Calu3 (cell line): Measurements from ENCODE around the gene ANKRD60. TPM values are rescaled to one million over a fixed set of nuclear protein-coding genes. Genes with fewer than 3 reads are reported as not detected.

ENCODE experiments used
- BruUV-seq: library from RNA; stranded (reverse); fragments of 400-500 nt; replicated peaks from 2 replicates; lab custom pipeline; 2021; lab: Mats Ljungman, UMichigan
- CTCF ChIA-PET: fragments of 300-600 bp; sonication (Branson Sonifier 250); formaldehyde crosslinking; loops from one replicate; lab custom pipeline; 2022; ENCODE audit warnings: antibody characterized with exemption; lab: Charles Lee
- DNase-seq: peaks from one replicate; pipeline ENCODE4 v3.0.0; 2022
- H3K27ac Mint-ChIP-seq: one replicate; pipeline ENCODE4 v1.8.0; 2022; ENCODE audit warnings: mixed read lengths; ENCODE audit not compliant: unreplicated experiment
- H3K27me3 Mint-ChIP-seq: one replicate; pipeline ENCODE4 v1.8.0; 2022; ENCODE audit warnings: mixed read lengths; ENCODE audit not compliant: unreplicated experiment
- H3K36me3 Mint-ChIP-seq: one replicate; pipeline ENCODE4 v1.8.0; 2022; ENCODE audit warnings: mild to moderate bottlenecking, moderate library complexity, mixed read lengths; ENCODE audit not compliant: insufficient read depth, unreplicated experiment
- H3K4me1 Mint-ChIP-seq: one replicate; pipeline ENCODE4 v1.8.0; 2022; ENCODE audit warnings: mild to moderate bottlenecking, low read depth, mixed read lengths; ENCODE audit not compliant: unreplicated experiment
- H3K4me3 Mint-ChIP-seq: one replicate; pipeline ENCODE4 v1.8.0; 2022; ENCODE audit warnings: mild to moderate bottlenecking, low read depth, moderate library complexity, mixed read lengths; ENCODE audit not compliant: unreplicated experiment
- H3K9me3 Mint-ChIP-seq: one replicate; pipeline ENCODE4 v1.8.0; 2022; ENCODE audit warnings: low read depth, mixed read lengths; ENCODE audit not compliant: unreplicated experiment
- CTCF ChIP-seq: fragments of 200-600 bp; IDR thresholded peaks from one replicate; pipeline ENCODE4 v1.8.0; 2022; ENCODE audit warnings: antibody characterized with exemption; ENCODE audit not compliant: unreplicated experiment
- intact Hi-C: fragments of 100-400 bp; cut with micrococcal nuclease; formaldehyde crosslinking; loops from one replicate; pipeline ENCODE4 v1.10.0; 2022; ENCODE audit not compliant: unreplicated experiment
- total RNA-seq: library from RNA; stranded (reverse); gene quantifications from 2 replicates; pipeline ENCODE4 v1.2.3, GENCODE V29; 2022

Gene ANKRD60
- total RNA-seq, 1 experiment from 2014 or later, result not detected

GRCh38 chr20:58202044-58202443 is 26.4 kb downstream of the ANKRD60 start:
- H3K27ac Mint-ChIP-seq, result no peak overlapping the region

GRCh38 chr20:58201616-58202015 is 26.8 kb downstream of the ANKRD60 start:
- TF ChIP-seq CTCF, result no peak
- H3K36me3 Mint-ChIP-seq, result peaks cover 6% of the 10 kb centered on the region
- intact Hi-C loops, result no loop called here
- CTCF ChIA-PET, result no interaction called here
- H3K27ac Mint-ChIP-seq, result no peak overlapping the region
- peaks cover 7% of the 10 kb centered on the region for H3K4me1 Mint-ChIP-seq
- no TSS peak for BruUV-seq
- no peaks in the 10 kb centered on the region for H3K27me3 Mint-ChIP-seq
- DNase-seq, result no peak
- H3K9me3 Mint-ChIP-seq, result peaks cover 5% of the 10 kb centered on the region
- no peak overlapping the region for H3K4me3 Mint-ChIP-seq

More at GRCh38 chr20:58202044-58202443, 26.4 kb downstream of the ANKRD60 start:
- no TSS peak for BruUV-seq
- peaks cover 4% of the 10 kb centered on the region for H3K36me3 Mint-ChIP-seq
- H3K4me1 Mint-ChIP-seq, result peaks cover 8% of the 10 kb centered on the region
- TF ChIP-seq CTCF, result no peak
- H3K9me3 Mint-ChIP-seq, result peaks cover 3% of the 10 kb centered on the region
- intact Hi-C loops, result no loop called here
- no peaks in the 10 kb centered on the region for H3K27me3 Mint-ChIP-seq
- DNase-seq, result no peak
- CTCF ChIA-PET, result interaction anchor here (0.7 kb wide), 1 partner anchor 11 kb away, joined by 4 read pairs; no protein-coding TSS in a partner anchor
- no peak overlapping the region for H3K4me3 Mint-ChIP-seq

GRCh38 chr20:58199469-58199868 is 29.0 kb downstream of the ANKRD60 start:
- Mint-ChIP-seq H3K27ac (no peak overlapping the region), H3K27me3 (no peaks in the 10 kb centered on the region), H3K9me3 (peaks cover 5% of the 10 kb centered on the region), H3K36me3 (peaks cover 6% of the 10 kb centered on the region), H3K4me1 (no peaks in the 10 kb centered on the region), H3K4me3 (no peak overlapping the region)
- no TSS peak for BruUV-seq
- no peak for TF ChIP-seq CTCF
- intact Hi-C loops, result no loop called here
- CTCF ChIA-PET, result no interaction called here
- no peak for DNase-seq

GRCh38 chr20:58198901-58199355 is 29.5 kb downstream of the ANKRD60 start:
- H3K4me3 Mint-ChIP-seq, result no peak overlapping the region

More at GRCh38 chr20:58198901-58199355, 29.5 kb downstream of the ANKRD60 start:
- intact Hi-C loops, result no loop called here
- Mint-ChIP-seq H3K36me3 (peaks cover 6% of the 10 kb centered on the region), H3K27me3 (no peaks in the 10 kb centered on the region), H3K9me3 (peaks cover 5% of the 10 kb centered on the region), H3K27ac (no peak overlapping the region), H3K4me1 (no peaks in the 10 kb centered on the region)
- BruUV-seq, result no TSS peak
- CTCF ChIA-PET, result interaction anchor here (1.2 kb wide), 1 partner anchor 24 kb away, joined by 3 read pairs; no protein-coding TSS in a partner anchor
- no peak for DNase-seq
- TF ChIP-seq CTCF, result no peak
